IPS DF 6.9 (cell line): ENCODE measurements around the gene HS6ST3.

Source experiments
- DNase-seq: peaks from one replicate; pipeline ENCODE4 v3.0.0-alpha.2; 2013; ENCODE audit warnings: low read depth, low spot score
- H3K27ac ChIP-seq: one replicate; pipeline ENCODE4 v1.5.1; 2013; ENCODE audit warnings: low read length, control low read depth
- H3K27me3 ChIP-seq: 2 replicates; pipeline ENCODE4 v1.6.1; 2013; ENCODE audit warnings: mild to moderate bottlenecking, low read length; ENCODE audit not compliant: control insufficient read depth, insufficient read depth
- H3K36me3 ChIP-seq: 2 replicates; pipeline ENCODE4 v1.6.1; 2013; ENCODE audit warnings: low read length; ENCODE audit not compliant: control insufficient read depth, insufficient read depth
- H3K4me1 ChIP-seq: 2 replicates; pipeline ENCODE4 v1.6.1; 2013; ENCODE audit warnings: low read length; ENCODE audit not compliant: control insufficient read depth, insufficient read depth
- H3K4me3 ChIP-seq: 2 replicates; pipeline ENCODE4 v1.5.1; 2013; ENCODE audit warnings: mild to moderate bottlenecking, low read length
- H3K9me3 ChIP-seq: 2 replicates; pipeline ENCODE4 v1.6.1; 2013; ENCODE audit warnings: low read length, inconsistent platforms; ENCODE audit not compliant: control insufficient read depth, insufficient read depth
- WGBS: extraction: QIAGEN DNeasy Blood & Tissue Kit; methylation state at CpG from one replicate; pipeline ENCODE4 v1.1.7; 2013; ENCODE audit warnings: mixed read lengths, missing lambda C conversion rate; ENCODE audit not compliant: insufficient read length, insufficient coverage; 5-methylcytosine and 5-hydroxymethylcytosine counted together

HS6ST3 gene

GRCh38 chr13:96198038-96198437, 108.1 kb downstream of the HS6ST3 start:
- Histone ChIP-seq H3K9me3 (no peaks in the 10 kb centered on the region), H3K27me3 (no peaks in the 10 kb centered on the region), H3K36me3 (no peaks in the 10 kb centered on the region), H3K27ac (no peak overlapping the region), H3K4me3 (no peak overlapping the region), H3K4me1 (no peaks in the 10 kb centered on the region; the same call in 1 of the 2 replicates)
- no CpG with 5 or more reads among the region's 5 CpGs for WGBS
- DNase-seq = no peak

- WGBS = no CpG with 5 or more reads among the region's 3 CpGs
- Histone ChIP-seq H3K27me3 (no peaks in the 10 kb centered on the region), H3K4me3 (no peak overlapping the region), H3K36me3 (no peaks in the 10 kb centered on the region), H3K27ac (no peak overlapping the region), H3K9me3 (no peaks in the 10 kb centered on the region), H3K4me1 (no peaks in the 10 kb centered on the region; the same call in 1 of the 2 replicates)
- DNase-seq = no peak
Measured at GRCh38 chr13:96199315-96199714, 109.4 kb downstream of the HS6ST3 start.

DNA sequence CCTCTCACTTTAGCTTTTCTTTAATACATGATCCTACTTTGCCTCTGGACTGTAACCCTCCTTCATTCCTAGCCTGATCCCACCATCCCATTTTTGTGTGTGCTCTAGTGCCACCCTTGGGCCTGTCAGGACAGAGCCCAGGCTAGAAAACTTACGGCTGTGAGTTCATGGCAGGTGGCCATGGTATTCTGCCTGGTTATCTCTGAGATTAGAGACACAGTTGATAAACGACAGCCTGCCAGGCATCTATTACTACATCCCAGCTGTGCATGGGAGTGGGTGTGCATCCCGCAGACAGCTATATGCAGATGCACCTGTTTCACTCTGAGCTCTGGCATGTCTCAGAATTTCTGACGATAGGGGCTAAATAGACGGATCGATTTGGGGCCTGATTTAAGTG, 110.9 kb downstream of the HS6ST3 start:
- WGBS = no CpG with 5 or more reads among the region's 6 CpGs

DNA sequence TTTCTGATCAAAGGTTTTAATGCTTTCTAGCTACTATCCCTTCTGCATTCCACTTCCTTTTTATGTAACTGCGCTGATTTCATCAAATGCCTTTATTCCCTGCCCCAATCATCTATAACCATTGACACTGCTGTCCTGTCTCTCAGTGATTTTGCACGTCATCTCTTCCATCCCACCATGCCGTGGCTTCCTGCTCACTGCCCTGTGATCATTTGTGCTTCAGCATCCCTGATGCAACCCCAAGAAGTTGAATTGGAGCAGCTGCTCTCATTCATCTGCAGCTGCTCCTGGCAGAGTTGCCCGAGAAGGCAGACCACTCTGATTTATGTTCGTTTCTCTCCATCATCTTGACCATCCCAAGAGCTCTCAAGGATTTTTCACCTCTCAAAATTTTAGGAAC, 112.4 kb downstream of the HS6ST3 start:
- no peaks in the 10 kb centered on the region for H3K4me1 ChIP-seq
- H3K27ac ChIP-seq = no peak overlapping the region
- H3K9me3 ChIP-seq = no peaks in the 10 kb centered on the region
- no peak for DNase-seq
- WGBS = no CpG with 5 or more reads among the region's 5 CpGs
- no peaks in the 10 kb centered on the region for H3K27me3 ChIP-seq
- H3K36me3 ChIP-seq = no peaks in the 10 kb centered on the region
- H3K4me3 ChIP-seq = no peak overlapping the region

More for the DNA sequence above, 110.9 kb downstream of the HS6ST3 start:
- H3K4me1 ChIP-seq = no peaks in the 10 kb centered on the region; the same call in 1 of the 2 replicates
- no peak overlapping the region for H3K4me3 ChIP-seq
- no peaks in the 10 kb centered on the region for H3K9me3 ChIP-seq
- no peaks in the 10 kb centered on the region for H3K27me3 ChIP-seq
- no peaks in the 10 kb centered on the region for H3K36me3 ChIP-seq
- H3K27ac ChIP-seq = no peak overlapping the region
- DNase-seq = no peak

DNA sequence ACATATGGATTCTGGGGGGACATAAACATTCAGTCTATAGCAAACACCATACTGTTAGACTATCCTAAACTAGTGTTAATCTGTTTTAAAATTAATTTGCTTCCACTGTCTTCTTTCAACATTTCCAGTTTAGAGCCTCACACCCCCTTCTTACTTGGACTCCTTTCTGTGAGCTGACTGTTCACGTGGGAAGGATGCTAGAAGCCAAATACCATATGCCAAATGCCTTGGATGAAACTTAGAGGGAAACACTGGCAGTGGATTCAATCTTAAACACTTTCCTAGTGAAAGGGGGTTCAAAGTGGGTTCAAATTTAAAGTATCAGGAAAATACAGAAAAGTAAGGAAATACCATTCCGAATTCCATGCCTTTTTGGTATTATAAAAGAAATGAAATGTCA, 113.6 kb downstream of the HS6ST3 start:
- Histone ChIP-seq H3K36me3 (no peaks in the 10 kb centered on the region), H3K27me3 (no peaks in the 10 kb centered on the region), H3K4me1 (no peaks in the 10 kb centered on the region), H3K4me3 (no peak overlapping the region), H3K27ac (no peak overlapping the region), H3K9me3 (no peaks in the 10 kb centered on the region; the same call in 1 of the 2 replicates)
- no peak for DNase-seq
- no CpG with 5 or more reads among the region's 2 CpGs for WGBS

GRCh38 chr13:96214824-96215445, 125.0 kb downstream of the HS6ST3 start:
- H3K27me3 ChIP-seq = no peaks in the 10 kb centered on the region
- no CpG with 5 or more reads among the region's 11 CpGs for WGBS
- no peak for DNase-seq

GRCh38 chr13:96216543-96216942, 126.6 kb downstream of the HS6ST3 start:
- H3K4me1 ChIP-seq = no peaks in the 10 kb centered on the region
- H3K9me3 ChIP-seq = no peaks in the 10 kb centered on the region
- WGBS = no CpG with 5 or more reads among the region's 6 CpGs
- H3K27me3 ChIP-seq = no peaks in the 10 kb centered on the region
- no peak overlapping the region for H3K4me3 ChIP-seq
- no peak for DNase-seq
- no peak overlapping the region for H3K27ac ChIP-seq
- no peaks in the 10 kb centered on the region for H3K36me3 ChIP-seq

More at GRCh38 chr13:96214824-96215445, 125.0 kb downstream of the HS6ST3 start:
- Histone ChIP-seq H3K4me1 (no peaks in the 10 kb centered on the region), H3K9me3 (no peaks in the 10 kb centered on the region), H3K36me3 (no peaks in the 10 kb centered on the region), H3K27ac (no peak overlapping the region), H3K4me3 (no peak overlapping the region)

DNA sequence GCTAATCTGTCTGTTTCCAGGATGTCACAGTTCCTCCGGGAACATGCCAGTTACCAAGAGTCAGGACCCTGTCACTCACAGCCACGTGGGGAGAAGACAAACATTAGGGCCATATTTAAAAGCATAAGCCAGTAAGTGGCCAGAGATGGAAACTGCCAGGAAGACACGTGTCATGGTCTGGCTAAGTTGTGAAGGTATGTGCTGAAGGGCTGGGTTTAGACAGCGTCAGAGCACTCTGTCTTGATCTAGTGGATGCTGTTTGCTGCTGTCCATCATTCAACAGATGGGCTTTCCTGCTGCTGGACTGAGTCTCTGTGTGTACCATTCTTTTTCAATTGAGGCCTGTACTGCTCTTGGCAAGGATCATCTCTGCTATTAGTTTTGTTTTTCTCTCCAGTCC, 128.6 kb downstream of the HS6ST3 start:
- no peaks in the 10 kb centered on the region for H3K9me3 ChIP-seq
- no peak for DNase-seq
- H3K4me1 ChIP-seq = no peaks in the 10 kb centered on the region
- H3K27ac ChIP-seq = no peak overlapping the region
- WGBS = no CpG with 5 or more reads among the region's 4 CpGs
- no peak overlapping the region for H3K4me3 ChIP-seq
- no peaks in the 10 kb centered on the region for H3K27me3 ChIP-seq
- no peaks in the 10 kb centered on the region for H3K36me3 ChIP-seq

- no peaks in the 10 kb centered on the region for H3K36me3 ChIP-seq
- H3K27ac ChIP-seq = no peak overlapping the region
- no peak for DNase-seq
- H3K9me3 ChIP-seq = no peaks in the 10 kb centered on the region
- no peak overlapping the region for H3K4me3 ChIP-seq
- no peaks in the 10 kb centered on the region for H3K4me1 ChIP-seq
- H3K27me3 ChIP-seq = no peaks in the 10 kb centered on the region
Measured at GRCh38 chr13:96221471-96221870, 131.6 kb downstream of the HS6ST3 start.

GRCh38 chr13:96223231-96223630, 133.3 kb downstream of the HS6ST3 start:
- Histone ChIP-seq H3K4me3 (no peak overlapping the region), H3K27me3 (no peaks in the 10 kb centered on the region), H3K36me3 (no peaks in the 10 kb centered on the region), H3K9me3 (no peaks in the 10 kb centered on the region), H3K27ac (no peak overlapping the region), H3K4me1 (no peaks in the 10 kb centered on the region)
- no CpG with 5 or more reads among the region's 5 CpGs for WGBS
- DNase-seq = no peak

DNA sequence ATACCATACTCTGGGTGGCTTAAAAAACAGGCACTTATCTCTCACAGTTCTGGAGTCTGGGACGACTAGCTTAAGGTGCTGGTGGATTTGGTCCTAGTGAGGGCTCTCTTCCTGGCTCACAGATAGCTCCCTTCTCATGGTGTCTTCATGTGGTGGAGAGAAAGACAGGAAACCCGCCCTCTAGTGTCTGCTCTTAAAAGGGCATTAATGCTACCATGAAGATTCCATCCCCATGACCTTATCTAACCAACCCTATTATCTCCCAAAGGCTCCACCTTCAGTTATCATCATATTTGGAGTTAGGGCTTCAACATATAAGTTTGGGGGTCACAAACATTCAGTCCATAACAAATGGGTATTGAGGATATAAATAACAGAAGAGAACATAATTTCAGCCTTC, 139.4 kb downstream of the HS6ST3 start:
- DNase-seq = peak; percentile 37
- no CpG with 5 or more reads among the region's 2 CpGs for WGBS
- Histone ChIP-seq H3K27me3 (no peaks in the 10 kb centered on the region), H3K36me3 (no peaks in the 10 kb centered on the region), H3K27ac (no peak overlapping the region), H3K4me1 (no peaks in the 10 kb centered on the region), H3K4me3 (no peak overlapping the region), H3K9me3 (no peaks in the 10 kb centered on the region)
